Thymus (tissue), 14 donors: Measurements from ENCODE around the gene EGLN1. TPM values are rescaled to one million over a fixed set of nuclear protein-coding genes. Genes with fewer than 3 reads are reported as not detected.
"Not testable (repeated sequence)": the region's sequence is repeated elsewhere in the genome, so short reads cannot be mapped to it uniquely, and the experiment has no call there.

ENCODE experiments used
- DNase-seq, 9 donors: peaks; one replicate each; pipeline ENCODE4 v3.0.0-alpha.2; 2013; ENCODE audit warnings: low spot score in 9 of 9, low read depth in 6 of 9, missing footprints in 1 of 9
- H3K27ac ChIP-seq, 2 donors: one replicate each; pipeline ENCODE4 v1.5.1; 2013; ENCODE audit warnings: control low read depth in 1 of 2, low read depth in 1 of 2, low read length in 1 of 2, mild to moderate bottlenecking in 1 of 2, moderate library complexity in 1 of 2
- H3K27me3 ChIP-seq, 2 donors: one replicate each; pipeline ENCODE4 v1.5.1; 2013; ENCODE audit warnings: low read length in 1 of 2; ENCODE audit not compliant: control insufficient read depth in 2 of 2, insufficient read depth in 1 of 2
- H3K36me3 ChIP-seq, 2 donors: one replicate each; pipeline ENCODE4 v1.5.1; 2013; ENCODE audit warnings: low read length in 1 of 2, mild to moderate bottlenecking in 1 of 2, moderate library complexity in 1 of 2; ENCODE audit not compliant: control insufficient read depth in 2 of 2, insufficient read depth in 2 of 2
- H3K4me1 ChIP-seq, 2 donors: one replicate each; pipeline ENCODE4 v1.5.1; 2013; ENCODE audit warnings: low read length in 2 of 2; ENCODE audit not compliant: control insufficient read depth in 2 of 2, insufficient read depth in 2 of 2
- H3K4me3 ChIP-seq, 2 donors: one replicate each; pipeline ENCODE4 v1.5.1; 2013; ENCODE audit warnings: low read length in 2 of 2, control low read depth in 1 of 2, mild to moderate bottlenecking in 1 of 2
- H3K9me3 ChIP-seq, 2 donors: one replicate each; pipeline ENCODE4 v1.5.1; 2013; ENCODE audit warnings: low read length in 1 of 2, mild to moderate bottlenecking in 1 of 2; ENCODE audit not compliant: control insufficient read depth in 2 of 2, insufficient read depth in 1 of 2
- whole genome bisulfite sequencing: extraction: QIAGEN DNeasy Blood & Tissue Kit; methylation state at CpG from one replicate; pipeline ENCODE4 v1.1.7; 2013; 5-methylcytosine and 5-hydroxymethylcytosine counted together
- long read RNA-seq, 10 donors: transcript quantifications; one replicate each; lab custom pipeline, GENCODE V29; 2026
- polyA plus RNA-seq: library from polyadenylated mRNA; stranded (reverse); fragments of 200-250 nt; gene quantifications from one replicate; pipeline ENCODE4 v1.2.3, GENCODE V29; 2013
- total RNA-seq: library from RNA; stranded (reverse); fragments of 120-200 nt; gene quantifications from one replicate; pipeline ENCODE4 v1.2.4, GENCODE V29; 2013
- donor health status: healthy.

The EGLN1 gene
- total RNA-seq (26.9 TPM), polyA plus RNA-seq (12.4 TPM)
- long read RNA-seq, donor 1 = 0 reads
- long read RNA-seq, donor 2, full-length matches to known transcripts = 15 of 15 reads
- long read RNA-seq, donor 2, partial matches to known transcripts = 0 of 15 reads
- long read RNA-seq, donor 2, other reads (novel, unspliced or antisense) = 0 of 15 reads
- long read RNA-seq, donor 3, full-length matches to known transcripts = 9 of 9 reads
- long read RNA-seq, donor 3, partial matches to known transcripts = 0 of 9 reads
- long read RNA-seq, donor 3, other reads (novel, unspliced or antisense) = 0 of 9 reads
- long read RNA-seq, donor 4, full-length matches to known transcripts = 7 of 7 reads
- long read RNA-seq, donor 4, partial matches to known transcripts = 0 of 7 reads
- long read RNA-seq, donor 4, other reads (novel, unspliced or antisense) = 0 of 7 reads
- long read RNA-seq, donor 5, full-length matches to known transcripts = 23 of 23 reads
- long read RNA-seq, donor 5, partial matches to known transcripts = 0 of 23 reads
- long read RNA-seq, donor 5, other reads (novel, unspliced or antisense) = 0 of 23 reads
- long read RNA-seq, donor 6, full-length matches to known transcripts = 5 of 5 reads
- long read RNA-seq, donor 6, partial matches to known transcripts = 0 of 5 reads
- long read RNA-seq, donor 6, other reads (novel, unspliced or antisense) = 0 of 5 reads
- long read RNA-seq, donor 7, full-length matches to known transcripts = 9 of 9 reads
- long read RNA-seq, donor 7, partial matches to known transcripts = 0 of 9 reads
- long read RNA-seq, donor 7, other reads (novel, unspliced or antisense) = 0 of 9 reads
- long read RNA-seq, donor 8, full-length matches to known transcripts = 2 of 2 reads
- long read RNA-seq, donor 8, partial matches to known transcripts = 0 of 2 reads
- long read RNA-seq, donor 8, other reads (novel, unspliced or antisense) = 0 of 2 reads
- long read RNA-seq, donor 9, full-length matches to known transcripts = 4 of 4 reads
- long read RNA-seq, donor 9, partial matches to known transcripts = 0 of 4 reads
- long read RNA-seq, donor 9, other reads (novel, unspliced or antisense) = 0 of 4 reads
- long read RNA-seq, donor 10, full-length matches to known transcripts = 8 of 8 reads
- long read RNA-seq, donor 10, partial matches to known transcripts = 0 of 8 reads
- long read RNA-seq, donor 10, other reads (novel, unspliced or antisense) = 0 of 8 reads

DNA sequence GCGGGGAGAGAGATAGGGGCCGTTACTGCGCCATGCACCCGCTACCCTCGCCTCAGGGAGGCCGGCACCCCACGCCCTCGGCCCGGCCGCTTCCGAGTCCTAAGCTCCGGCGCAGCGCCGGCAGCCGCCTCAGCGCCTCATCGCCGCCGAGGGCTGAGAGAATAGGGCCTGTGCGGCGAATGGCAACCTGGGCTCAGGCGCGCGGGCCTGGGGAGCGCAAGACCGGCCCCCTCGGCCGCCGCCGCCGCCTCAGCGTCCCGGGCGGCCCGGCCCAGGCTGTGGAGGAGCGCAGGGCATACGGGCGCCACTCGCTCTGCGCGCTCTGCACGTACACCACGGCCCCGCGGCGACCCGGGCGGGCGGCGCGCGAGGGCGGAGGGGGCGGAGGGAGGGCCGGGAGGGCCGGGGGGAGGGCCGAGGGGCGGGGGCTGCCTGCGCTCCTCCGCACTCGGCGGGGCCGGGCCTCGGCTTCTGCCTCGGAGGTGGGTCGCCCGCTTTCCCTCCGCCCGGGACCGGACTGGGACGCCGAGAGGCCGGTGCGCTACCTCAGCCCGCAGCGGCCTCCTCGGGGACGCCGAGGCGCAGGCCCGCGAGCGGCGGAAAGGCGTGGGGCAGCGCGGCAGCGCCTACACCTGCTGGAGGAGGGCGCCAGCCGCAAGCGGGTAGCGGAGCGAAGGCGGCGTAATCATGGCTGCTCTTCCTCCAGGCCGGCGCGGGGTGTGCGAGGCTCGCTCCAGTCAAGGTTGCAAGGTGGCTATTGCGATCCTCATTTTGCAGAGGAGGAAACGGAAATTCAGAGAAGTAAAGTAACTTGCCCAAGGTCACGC lies at the start of gene EGLN1:
TSS of gene EGLN1 (minus strand) at position 317 of the 827 bp plus-strand sequence. CDS start 399 bp downstream, outside the sequence.
- peak within 1 kb of the TSS; percentile 55 to 83 for H3K4me3 ChIP-seq
- H3K4me1 ChIP-seq = peaks cover 9 to 22% of the 10 kb centered on the region in 2 donors
- H3K27me3 ChIP-seq = peaks cover 9 to 34% of the 10 kb centered on the region in 2 donors
- H3K9me3 ChIP-seq = no peaks in the 10 kb centered on the region
- no peaks in the 10 kb centered on the region for H3K36me3 ChIP-seq
- under 1% methylated on average over 104 of the region's 104 CpGs for WGBS
- peak within 1 kb of the TSS; percentile 84 to 96 for H3K27ac ChIP-seq
- peak; percentile 45 to 88 (median 70) for DNase-seq

DNA sequence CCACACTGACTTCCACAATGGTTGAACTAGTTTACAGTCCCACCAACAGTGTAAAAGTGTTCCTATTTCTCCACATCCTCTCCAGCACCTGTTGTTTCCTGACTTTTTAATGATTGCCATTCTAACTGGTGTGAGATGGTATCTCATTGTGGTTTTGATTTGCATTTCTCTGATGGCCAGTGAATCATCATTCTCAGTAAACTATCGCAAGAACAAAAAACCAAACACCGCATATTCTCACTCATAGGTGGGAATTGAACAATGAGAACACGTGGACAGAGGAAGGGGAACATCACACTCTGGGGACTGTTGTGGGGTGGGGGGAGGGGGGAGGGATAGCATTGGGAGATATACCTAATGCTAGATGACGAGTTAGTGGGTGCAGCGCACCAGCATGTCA lies 49.4 kb upstream of the EGLN1 start:
- H3K9me3 ChIP-seq, H3K4me1 ChIP-seq, DNase-seq, H3K36me3 ChIP-seq, H3K27ac ChIP-seq, H3K4me3 ChIP-seq, H3K27me3 ChIP-seq: not testable (repeated sequence)
- WGBS = 74% methylated on average over 3 of the region's 5 CpGs

DNA sequence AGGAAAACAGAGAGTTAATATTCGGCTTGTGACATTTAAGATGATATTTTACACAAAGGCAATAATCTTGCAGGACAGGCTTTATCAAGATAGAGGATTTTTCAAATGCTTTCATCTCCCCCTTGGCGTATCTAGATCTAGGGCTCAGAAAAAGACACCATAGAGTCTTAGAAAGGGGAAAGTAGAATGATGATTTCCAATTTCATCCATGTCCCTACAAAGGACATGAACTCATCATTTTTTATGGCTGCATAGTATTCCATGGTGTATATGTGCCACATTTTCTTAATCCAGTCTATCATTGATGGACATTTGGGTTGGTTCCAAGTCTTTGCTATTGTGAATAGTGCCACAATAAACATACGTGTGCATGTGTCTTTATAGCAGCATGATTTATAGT lies 48.9 kb upstream of the EGLN1 start:
- not testable (repeated sequence) for H3K9me3 ChIP-seq, H3K27ac ChIP-seq, H3K4me3 ChIP-seq, DNase-seq, H3K27me3 ChIP-seq, H3K4me1 ChIP-seq, H3K36me3 ChIP-seq
- WGBS = 97% methylated on average over 2 of the region's 3 CpGs

DNA sequence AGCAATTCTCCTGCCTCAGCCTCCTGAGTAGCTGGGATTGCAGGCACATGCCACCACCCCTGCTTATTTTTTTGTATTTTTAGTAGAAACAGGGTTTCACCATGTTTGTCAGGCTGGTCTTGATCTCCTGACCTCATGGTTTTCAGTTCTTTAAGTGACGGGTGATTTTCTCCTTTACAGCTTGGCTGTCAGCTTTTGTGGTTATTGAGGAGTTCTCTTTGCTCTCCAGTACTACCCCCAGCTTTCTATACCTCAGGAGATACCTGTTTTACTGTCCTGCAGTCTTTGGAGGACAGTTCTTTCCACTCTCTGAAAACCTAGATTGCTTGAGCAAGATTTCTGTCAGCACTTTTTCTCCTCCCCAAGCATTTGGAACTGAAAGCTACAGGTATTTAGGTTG lies 45.9 kb upstream of the EGLN1 start:
- H3K27me3 ChIP-seq = peaks cover 0 to 7% of the 10 kb centered on the region in 2 donors
- no peak for DNase-seq
- H3K4me1 ChIP-seq = no peaks in the 10 kb centered on the region
- 74% methylated on average over 1 of the region's 1 CpG for WGBS
- H3K9me3 ChIP-seq = no peaks in the 10 kb centered on the region
- no peak overlapping the region for H3K4me3 ChIP-seq
- H3K36me3 ChIP-seq = no peaks in the 10 kb centered on the region
- H3K27ac ChIP-seq = no peak overlapping the region

DNA sequence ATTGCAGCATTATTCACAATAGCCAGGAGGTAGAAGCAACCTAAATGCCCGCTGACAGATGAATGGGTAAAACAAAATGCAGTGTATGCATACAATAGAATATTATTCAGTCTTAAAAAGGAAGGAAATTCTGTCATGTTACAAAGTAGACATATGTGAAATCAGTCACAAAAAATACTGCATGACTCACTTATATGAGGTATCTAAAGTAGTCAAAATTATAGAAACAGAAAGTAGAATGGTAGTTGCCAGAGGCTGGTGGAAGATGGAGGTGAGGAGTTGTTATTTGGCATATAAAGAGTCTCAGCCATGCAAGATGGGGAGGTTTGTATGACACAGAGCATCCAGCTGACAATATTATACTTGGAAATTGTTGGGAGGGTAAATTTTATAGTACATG lies 43.0 kb upstream of the EGLN1 start:
- Histone ChIP-seq H3K27ac (no peak overlapping the region), H3K4me1 (no peaks in the 10 kb centered on the region), H3K36me3 (no peaks in the 10 kb centered on the region), H3K27me3 (peaks cover 4 to 13% of the 10 kb centered on the region in 2 donors), H3K9me3 (no peaks in the 10 kb centered on the region), H3K4me3 (no peak overlapping the region)
- 98% methylated on average over 1 of the region's 1 CpG for WGBS
- DNase-seq = no peak

DNA sequence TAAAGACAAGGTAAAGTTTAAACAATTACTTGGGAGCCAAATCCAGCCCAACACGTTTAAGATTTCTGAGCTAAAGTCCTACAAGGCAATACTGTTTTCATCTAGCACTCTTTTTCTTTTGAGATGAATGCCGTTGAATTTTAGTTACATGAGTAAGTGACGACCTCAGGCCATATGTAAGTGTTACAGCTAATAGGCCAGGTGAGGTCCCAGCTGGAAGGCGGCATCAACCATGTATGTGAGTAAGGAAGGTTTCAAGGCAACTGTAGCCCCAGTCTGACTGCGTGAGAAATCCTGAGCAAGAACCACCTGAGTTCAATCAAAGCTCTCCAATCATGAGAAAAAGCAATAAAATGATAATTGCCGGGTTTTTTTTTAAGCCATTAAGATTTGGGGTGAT lies 41.5 kb upstream of the EGLN1 start:
- DNase-seq = no peak
- Histone ChIP-seq H3K27ac (no peak overlapping the region), H3K36me3 (no peaks in the 10 kb centered on the region), H3K4me1 (no peaks in the 10 kb centered on the region), H3K4me3 (no peak overlapping the region), H3K27me3 (peaks cover 4 to 13% of the 10 kb centered on the region in 2 donors), H3K9me3 (no peaks in the 10 kb centered on the region)
- 91% methylated on average over 6 of the region's 6 CpGs for WGBS

DNA sequence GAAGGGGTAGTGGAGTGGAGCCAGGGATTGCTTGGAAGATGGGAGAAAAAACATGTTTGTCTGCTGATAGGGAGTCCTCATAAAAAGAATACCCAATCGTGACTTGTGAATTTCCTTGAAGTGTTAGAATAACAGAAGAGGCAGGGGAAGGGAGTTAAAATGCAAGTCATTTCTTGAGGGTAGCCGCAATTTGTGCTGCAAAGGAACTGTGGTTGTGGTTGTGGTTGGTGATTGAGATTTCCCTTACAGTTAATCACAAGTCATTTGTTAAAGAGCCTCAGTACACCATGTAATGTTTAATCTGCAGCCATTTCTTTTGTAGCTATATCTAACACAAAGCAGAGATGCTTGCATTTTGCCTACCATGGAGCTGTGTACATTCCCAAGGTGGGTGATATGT lies 38.5 kb upstream of the EGLN1 start:
- WGBS = 2% methylated on average over 2 of the region's 2 CpGs
- H3K27me3 ChIP-seq = peaks cover 4 to 8% of the 10 kb centered on the region in 2 donors
- no peaks in the 10 kb centered on the region for H3K9me3 ChIP-seq
- no peaks in the 10 kb centered on the region for H3K36me3 ChIP-seq
- H3K4me1 ChIP-seq = no peaks in the 10 kb centered on the region
- H3K4me3 ChIP-seq = no peak overlapping the region
- H3K27ac ChIP-seq = no peak overlapping the region
- DNase-seq = peak in 8 of 9 donors; percentile 11 to 75 (median 36)

DNA sequence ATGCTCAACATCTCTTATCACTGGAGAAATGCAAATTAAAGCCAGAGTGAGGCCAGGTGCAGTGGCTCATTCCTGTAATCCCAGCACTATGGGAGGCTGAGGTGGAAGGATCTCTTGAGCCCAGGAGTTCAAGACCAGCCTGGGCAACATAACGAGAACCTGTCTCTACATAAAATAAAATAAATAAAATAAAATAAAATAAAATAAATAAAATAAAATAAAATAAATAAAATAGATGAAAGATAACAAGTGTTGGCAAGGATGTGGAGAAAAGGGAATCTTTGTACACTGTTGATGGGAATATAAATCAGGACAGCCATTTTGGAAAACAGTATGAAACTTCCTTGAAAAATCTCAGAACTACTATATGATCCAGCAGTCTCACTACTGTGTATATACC lies 37.4 kb upstream of the EGLN1 start:
- not testable (repeated sequence) for H3K36me3 ChIP-seq, H3K27me3 ChIP-seq, DNase-seq, H3K9me3 ChIP-seq, H3K4me3 ChIP-seq, H3K27ac ChIP-seq, H3K4me1 ChIP-seq
- WGBS = 94% methylated on average over 1 of the region's 1 CpG
